GM18517 (cell line): ENCODE results near the gene SORCS2.
"Not testable (repeated sequence)": the region's sequence is repeated elsewhere in the genome, so short reads cannot be mapped to it uniquely, and the experiment has no call there.

Source experiments
- ATAC-seq: cut with Tn5 transposase; IDR thresholded peaks from one replicate; pipeline ENCODE4 v1.9.1; 2021; ENCODE audit warnings: mild to moderate bottlenecking, moderate library complexity; ENCODE audit not compliant: unreplicated experiment

Gene SORCS2

GRCh38 chr4:7433376-7434140 is 241.2 kb downstream of the SORCS2 start:
- no peak for ATAC-seq

DNA sequence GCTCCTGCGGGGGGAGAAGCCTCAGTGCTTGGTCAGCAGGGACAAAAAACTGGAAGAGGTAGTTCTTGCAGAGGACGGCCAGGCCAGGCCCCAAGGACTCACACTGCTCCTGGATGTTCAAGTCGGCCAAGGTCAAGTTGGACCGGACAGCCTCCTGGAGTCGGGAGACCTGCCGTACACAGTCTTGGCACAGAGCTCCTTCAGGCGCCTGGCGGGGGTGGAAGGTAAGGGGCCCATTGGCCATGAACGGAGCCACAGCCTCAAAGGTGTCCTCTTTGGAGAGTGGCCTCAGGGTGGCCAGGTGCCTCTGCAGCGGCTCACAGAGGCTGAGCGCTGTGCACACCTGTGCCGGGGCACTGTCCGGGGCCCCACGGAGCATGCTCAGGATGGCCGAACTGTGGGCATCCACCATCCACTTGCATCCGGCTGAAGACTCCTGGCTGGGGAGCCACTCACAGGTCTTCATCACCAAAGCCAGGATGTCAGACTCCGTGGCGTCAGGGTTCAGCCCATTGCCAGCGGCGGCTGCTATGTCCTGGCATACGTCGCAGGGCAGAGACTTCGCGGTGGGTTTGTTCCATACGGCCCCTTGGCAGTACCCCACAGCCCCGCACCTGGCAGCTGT is 241.9 kb downstream of the SORCS2 start:
- no peak for ATAC-seq

- no peak for ATAC-seq
Observed at GRCh38 chr4:7434766-7435150, 242.4 kb downstream of the SORCS2 start, which contains the start of gene PSAPL1. Gene PSAPL1 (minus strand): TSS chr4:7434930. CDS start chr4:7434879, 51 bp downstream.

GRCh38 chr4:7435471-7436061 is 243.2 kb downstream of the SORCS2 start:
- no peak for ATAC-seq

DNA sequence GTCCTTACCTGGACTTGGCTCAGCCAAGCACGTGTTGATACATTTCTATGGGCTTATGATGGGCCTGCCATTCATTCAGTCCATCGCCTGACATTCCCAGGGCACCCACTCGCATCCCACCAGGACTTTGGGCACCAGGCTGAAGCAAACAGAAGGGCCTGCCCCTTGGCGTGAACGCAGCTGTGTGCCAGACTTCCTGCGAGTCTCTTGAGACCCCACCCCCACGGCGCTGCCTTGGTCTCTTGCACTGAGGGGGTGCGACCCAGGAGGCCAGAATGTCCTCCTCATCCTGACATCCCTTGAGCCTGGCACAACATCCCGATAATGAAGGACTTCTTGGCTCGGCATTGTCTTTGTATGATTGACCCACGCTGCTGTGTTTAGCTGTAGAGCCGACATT is 243.9 kb downstream of the SORCS2 start:
- no peak for ATAC-seq

GRCh38 chr4:7439699-7440098 is 247.4 kb downstream of the SORCS2 start:
- ATAC-seq: no peak

GRCh38 chr4:7441201-7441600 is 248.9 kb downstream of the SORCS2 start:
- ATAC-seq: no peak

GRCh38 chr4:7442574-7443162 is 250.3 kb downstream of the SORCS2 start:
- no peak for ATAC-seq

DNA sequence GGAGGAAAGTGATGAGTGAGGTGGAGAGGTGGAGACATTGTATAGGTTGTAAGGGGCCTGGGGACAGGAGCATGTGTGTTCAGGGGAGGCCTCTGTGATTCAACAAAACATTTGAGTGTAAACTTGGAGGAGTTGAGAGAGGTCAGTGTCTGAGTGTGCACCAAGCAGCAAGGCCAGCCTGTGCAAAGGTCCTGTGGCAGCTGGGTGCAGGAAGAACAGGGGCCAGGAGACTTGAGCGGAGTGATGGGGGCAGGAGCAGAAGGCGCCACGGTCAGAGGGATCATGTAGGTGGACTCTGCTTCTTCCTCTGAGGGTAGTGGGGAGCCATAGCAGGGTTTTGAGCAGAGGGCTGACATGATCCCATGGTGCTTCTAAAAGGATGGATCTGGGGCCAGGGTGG is 252.0 kb downstream of the SORCS2 start:
- ATAC-seq: no peak

DNA sequence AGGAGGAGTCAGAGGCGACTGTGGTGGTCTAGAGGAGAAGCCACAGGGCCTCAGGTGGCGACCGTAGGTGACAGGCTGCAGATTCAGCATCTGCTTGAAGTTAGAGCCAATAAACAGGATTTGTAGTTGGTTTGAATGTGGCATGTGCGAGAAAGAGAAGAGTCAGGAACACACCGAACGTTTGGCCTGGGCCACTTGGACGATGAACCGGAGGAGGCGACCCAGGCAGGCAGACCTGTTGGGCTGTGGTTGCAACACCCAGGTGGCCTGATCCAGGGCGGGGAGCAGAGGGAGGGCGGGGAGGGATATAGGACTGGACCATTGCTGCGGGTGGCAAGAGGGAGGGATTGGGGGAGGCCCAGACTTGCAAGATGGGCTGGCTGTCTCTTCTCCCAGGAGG is 252.4 kb downstream of the SORCS2 start:
- ATAC-seq: no peak

- ATAC-seq: no peak
Observed at GRCh38 chr4:7447236-7447635, 254.9 kb downstream of the SORCS2 start.

DNA sequence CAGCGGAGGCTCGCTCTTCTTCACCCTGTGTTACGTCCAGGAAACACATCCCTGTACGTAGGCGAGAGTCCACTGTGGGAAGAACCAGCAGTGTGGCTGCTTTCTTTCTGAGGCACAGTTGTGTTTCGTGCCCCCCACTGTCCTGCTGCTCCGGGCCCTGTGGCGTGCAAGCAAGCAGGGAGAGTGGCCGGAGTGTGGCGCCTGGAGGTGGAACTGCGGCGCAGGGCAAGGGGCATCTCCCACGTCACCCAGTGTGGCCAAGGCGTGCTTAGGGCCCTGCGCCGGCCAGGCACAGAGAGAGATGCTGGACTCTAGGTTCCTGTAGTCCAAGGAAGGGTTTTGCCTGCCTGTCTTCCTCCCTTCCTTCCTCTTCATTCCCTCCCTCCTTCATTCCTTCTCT is 255.7 kb downstream of the SORCS2 start:
- no peak for ATAC-seq

GRCh38 chr4:7450775-7451433 is 258.6 kb downstream of the SORCS2 start:
- no peak for ATAC-seq

DNA sequence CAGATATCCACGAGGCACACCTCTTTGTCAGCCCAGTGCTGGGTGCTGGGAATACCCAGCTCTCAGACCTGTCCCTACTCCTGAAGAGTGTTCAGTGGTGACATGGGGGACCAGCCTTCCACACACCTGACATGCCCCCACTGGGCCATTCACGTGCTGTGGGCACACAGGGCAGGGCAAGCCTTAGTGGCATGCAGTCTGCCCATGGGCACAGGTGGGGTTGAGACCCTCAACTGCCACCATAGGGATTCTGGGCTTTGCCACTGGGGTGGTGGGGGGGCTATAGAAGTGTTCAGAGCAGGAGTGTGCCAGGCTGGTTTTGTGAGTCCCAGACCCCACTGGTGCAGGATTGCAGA is 259.1 kb downstream of the SORCS2 start:
- no peak for ATAC-seq

DNA sequence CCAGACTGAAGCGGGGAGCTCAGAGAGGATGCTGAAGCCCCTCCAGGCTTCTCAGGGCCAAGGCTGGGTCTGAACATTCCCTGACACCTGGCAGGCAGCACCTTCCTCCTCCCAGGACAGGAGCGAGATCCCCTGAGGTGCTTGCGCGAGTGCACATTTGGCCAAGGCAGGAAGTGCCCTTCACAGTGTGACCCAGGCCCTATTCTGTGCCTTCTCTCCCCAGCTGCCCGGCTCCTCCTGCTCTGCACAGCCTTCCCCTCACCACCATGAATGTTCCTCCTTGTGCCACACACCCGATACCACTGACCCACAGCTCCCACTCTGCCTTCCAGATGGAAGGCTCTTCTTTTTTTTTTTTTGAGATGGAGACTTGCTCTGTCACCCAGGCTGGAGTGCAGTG is 259.5 kb downstream of the SORCS2 start:
- no peak for ATAC-seq

- not testable (repeated sequence) for ATAC-seq
Observed at GRCh38 chr4:7452802-7453201, 260.5 kb downstream of the SORCS2 start.

GRCh38 chr4:7457201-7458065 is 265.1 kb downstream of the SORCS2 start:
- no peak for ATAC-seq

- ATAC-seq: no peak
Observed at GRCh38 chr4:7458066-7458425, 265.7 kb downstream of the SORCS2 start.

DNA sequence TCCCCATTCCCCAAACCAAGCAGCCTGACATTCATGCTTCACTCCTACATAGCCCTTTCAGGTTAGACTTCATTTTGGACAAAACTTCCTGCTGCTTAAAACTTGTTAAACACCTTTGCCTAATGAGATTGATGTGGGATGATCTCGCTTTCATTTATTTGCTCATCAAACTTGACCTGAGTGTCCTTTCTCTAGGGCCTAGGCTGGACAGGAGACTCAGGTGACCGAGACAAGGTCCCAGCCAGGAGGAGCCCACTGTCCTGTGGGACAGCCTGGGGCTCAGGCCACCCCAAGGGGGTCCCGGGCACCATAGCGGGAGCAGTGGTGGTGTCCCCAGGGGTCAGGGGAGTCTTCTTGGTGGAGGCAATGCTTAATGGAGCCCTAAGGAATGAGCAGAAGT is 266.1 kb downstream of the SORCS2 start:
- no peak for ATAC-seq

DNA sequence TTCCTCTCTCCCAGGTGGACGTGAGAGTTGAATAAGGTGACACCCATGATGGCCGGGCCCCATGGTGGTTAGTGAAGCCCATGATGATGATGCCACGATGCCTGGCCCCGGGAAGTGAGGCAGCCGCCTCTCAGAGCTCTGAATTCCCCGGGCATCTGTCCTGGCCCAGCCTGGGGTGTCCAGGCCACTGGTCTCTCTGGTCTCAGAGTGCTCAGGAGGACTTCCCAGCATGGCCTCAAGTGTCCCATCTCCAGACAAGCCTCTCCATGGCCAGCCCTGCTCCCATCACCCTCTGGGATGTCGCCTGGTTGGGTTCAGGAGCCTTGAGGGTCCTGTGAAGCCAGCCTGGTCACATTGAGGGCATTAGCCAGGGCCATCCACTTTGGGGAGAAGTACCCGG is 267.1 kb downstream of the SORCS2 start:
- no peak for ATAC-seq

- no peak for ATAC-seq
Observed at GRCh38 chr4:7460566-7460965, 268.2 kb downstream of the SORCS2 start.
